H1 (cell line): ENCODE data around the gene KCNT1. TPM values are rescaled to one million over a fixed set of nuclear protein-coding genes. Genes with fewer than 3 reads are reported as not detected.

Source experiments
- CTCF ChIA-PET: fragments of 300-600 bp; sonication (Branson Sonifier 250); formaldehyde crosslinking; loops from one replicate; lab custom pipeline; 2021; ENCODE audit not compliant: partially characterized antibody; lab: Charles Lee
- POLR2A ChIA-PET: fragments of 300-600 bp; sonication (Branson Sonifier 250); formaldehyde crosslinking; loops from one replicate; lab custom pipeline; 2021; ENCODE audit warnings: inconsistent platforms; ENCODE audit not compliant: partially characterized antibody; lab: Charles Lee
- DNase-seq, 2 experiments: peaks; one replicate each; pipeline versions ENCODE4 v3.0.0 to v3.0.0-alpha.2; 2010 to 2022; ENCODE audit warnings: low spot score in 2 of 2, low read depth in 1 of 2, mixed read lengths in 1 of 2
- FAIRE-seq: peaks from 2 replicates; lab custom pipeline; 2011; peaks lifted over from hg19 to GRCh38; lab: Jason Lieb, UNC
- H2AFZ ChIP-seq: 2 replicates; pipeline ENCODE4 v1.8.1; 2012; ENCODE audit warnings: low read length, inconsistent platforms
- H2AK5ac ChIP-seq: 2 replicates; pipeline ENCODE4 v1.6.1; 2013; ENCODE audit warnings: low read depth, low read length
- H2BK120ac ChIP-seq: replicated peaks from 2 replicates; pipeline ENCODE3; 2013; ENCODE audit warnings: low read depth, low read length, inconsistent platforms
- H2BK12ac ChIP-seq: 2 replicates; pipeline ENCODE4 v1.6.1; 2013; ENCODE audit warnings: low read depth, low read length
- H2BK15ac ChIP-seq: 2 replicates; pipeline ENCODE4 v1.6.1; 2013; ENCODE audit warnings: low read length
- H2BK20ac ChIP-seq: 2 replicates; pipeline ENCODE4 v1.6.1; 2013; ENCODE audit warnings: low read length
- H2BK5ac ChIP-seq: 2 replicates; pipeline ENCODE4 v1.6.1; 2013; ENCODE audit warnings: low read depth, low read length
- H3K14ac ChIP-seq: 2 replicates; pipeline ENCODE4 v1.6.1; 2013; ENCODE audit warnings: inconsistent platforms; ENCODE audit not compliant: insufficient read length
- H3K18ac ChIP-seq: 2 replicates; pipeline ENCODE4 v1.6.1; 2013; ENCODE audit warnings: low read length; ENCODE audit errors: extremely low read depth
- H3K23ac ChIP-seq: 2 replicates; pipeline ENCODE4 v1.6.1; 2013; ENCODE audit warnings: inconsistent platforms; ENCODE audit not compliant: insufficient read length
- H3K23me2 ChIP-seq: 2 replicates; pipeline ENCODE4 v1.6.1; 2013; ENCODE audit warnings: low read depth, low read length
- H3K27ac ChIP-seq: 2 replicates; pipeline ENCODE4 v1.6.1; 2011; ENCODE audit warnings: low read depth, low read length, inconsistent platforms
- H3K27me3 ChIP-seq, 4 experiments: replicated peaks in 1 of 4; 1 replicate in 1 of 4; 2 replicates in 3 of 4; pipeline versions ENCODE4 v1.6.1 to v1.8.1; 2011 to 2013; ENCODE audit warnings: low read length in 3 of 4, mild to moderate bottlenecking in 3 of 4, inconsistent platforms in 2 of 4, mixed read lengths in 2 of 4, moderate library complexity in 1 of 4; ENCODE audit not compliant: control insufficient read depth in 3 of 4, insufficient read depth in 3 of 4; ENCODE audit errors: extremely low read depth in 1 of 4
- H3K36me3 ChIP-seq, 4 experiments: 2 replicates each; pipeline versions ENCODE4 v1.6.1 to v1.8.1; 2011 to 2013; ENCODE audit warnings: mild to moderate bottlenecking in 4 of 4, low read length in 3 of 4, moderate library complexity in 2 of 4, control low read depth in 1 of 4, inconsistent platforms in 1 of 4; ENCODE audit not compliant: insufficient read depth in 4 of 4, control insufficient read depth in 2 of 4
- H3K4ac ChIP-seq: replicated peaks from 2 replicates; pipeline ENCODE3; 2013; ENCODE audit warnings: low read length, low read depth, mixed read lengths, inconsistent platforms; ENCODE audit not compliant: insufficient read length
- H3K4me1 ChIP-seq, 4 experiments: replicated peaks in 1 of 4; 1 replicate in 1 of 4; 2 replicates in 3 of 4; pipeline versions ENCODE4 v1.6.1 to v1.8.1; 2011 to 2013; ENCODE audit warnings: low read length in 3 of 4, inconsistent platforms in 2 of 4, mixed read lengths in 1 of 4; ENCODE audit not compliant: insufficient read depth in 4 of 4, control insufficient read depth in 3 of 4
- H3K4me2 ChIP-seq, 2 experiments: 2 replicates each; pipeline versions ENCODE4 v1.6.1 to v1.8.1; 2011 to 2013; ENCODE audit warnings: low read depth in 2 of 2, low read length in 2 of 2, control low read depth in 1 of 2, inconsistent platforms in 1 of 2, mild to moderate bottlenecking in 1 of 2; ENCODE audit not compliant: insufficient read depth in 1 of 2
- H3K4me3 ChIP-seq, 4 experiments: fragments of 200-600, 300-600 bp in 1 of 4; sonication (generic), shearing (Covaris generic), sonication (Bioruptor Twin) in 1 of 4; 2 replicates each; pipeline versions ENCODE4 v1.5.1 to v1.8.1; 2011 to 2016; ENCODE audit warnings: low read length in 4 of 4, low read depth in 3 of 4, control low read depth in 2 of 4, inconsistent platforms in 2 of 4, mild to moderate bottlenecking in 2 of 4, mixed read lengths in 1 of 4, moderate library complexity in 1 of 4; ENCODE audit not compliant: insufficient read depth in 2 of 4; ENCODE audit errors: extremely low read depth in 1 of 4
- H3K56ac ChIP-seq: replicated peaks from 2 replicates; pipeline ENCODE3; 2013; ENCODE audit warnings: low read depth, mild to moderate bottlenecking, mixed read lengths, low read length, inconsistent platforms; ENCODE audit not compliant: insufficient read length
- H3K79me1 ChIP-seq: 2 replicates; pipeline ENCODE4 v1.6.1; 2013; ENCODE audit warnings: low read depth, low read length, control low read depth
- H3K79me2 ChIP-seq, 2 experiments: 2 replicates each; pipeline versions ENCODE4 v1.6.1 to v1.8.1; 2012 to 2013; ENCODE audit warnings: low read length in 2 of 2, mild to moderate bottlenecking in 2 of 2, inconsistent platforms in 1 of 2; ENCODE audit not compliant: insufficient read depth in 2 of 2, control insufficient read depth in 1 of 2
- H3K9ac ChIP-seq, 4 experiments: replicated peaks in 1 of 4; 1 replicate in 1 of 4; 2 replicates in 3 of 4; pipeline versions ENCODE4 v1.6.1 to v1.8.1; 2011 to 2013; ENCODE audit warnings: low read depth in 3 of 4, low read length in 3 of 4, control low read depth in 2 of 4, mild to moderate bottlenecking in 2 of 4, moderate library complexity in 2 of 4, inconsistent platforms in 1 of 4; ENCODE audit errors: extremely low read depth in 1 of 4
- H3K9me3 ChIP-seq, 2 experiments: 2 replicates each; pipeline versions ENCODE4 v1.6.1 to v1.8.1; 2012 to 2013; ENCODE audit warnings: mild to moderate bottlenecking in 2 of 2, moderate library complexity in 2 of 2, control low read depth in 1 of 2, inconsistent platforms in 1 of 2, low read depth in 1 of 2, low read length in 1 of 2, mixed read lengths in 1 of 2; ENCODE audit not compliant: insufficient read depth in 2 of 2
- H4K20me1 ChIP-seq, 2 experiments: replicated peaks in 1 of 2; 2 replicates each; pipeline versions ENCODE3 to v1.8.1; 2011 to 2013; ENCODE audit warnings: inconsistent platforms in 2 of 2, low read length in 2 of 2, mild to moderate bottlenecking in 1 of 2; ENCODE audit not compliant: insufficient read depth in 2 of 2, control insufficient read depth in 1 of 2
- H4K5ac ChIP-seq: 2 replicates; pipeline ENCODE4 v1.6.1; 2013; ENCODE audit warnings: low read length, low read depth, mixed read lengths, inconsistent platforms; ENCODE audit not compliant: insufficient read length
- H4K8ac ChIP-seq: 2 replicates; pipeline ENCODE4 v1.8.0; 2013; ENCODE audit warnings: mild to moderate bottlenecking, moderate library complexity, low read length, inconsistent platforms; ENCODE audit not compliant: insufficient read depth; ENCODE audit errors: extremely low read depth
- H4K91ac ChIP-seq: replicated peaks from 2 replicates; pipeline ENCODE3; 2013; ENCODE audit warnings: low read length, mixed read lengths, inconsistent platforms; ENCODE audit not compliant: insufficient read length
- BACH1 ChIP-seq: IDR thresholded peaks from 2 replicates; pipeline ENCODE4 v1.6.1; 2012; ENCODE audit warnings: low read length, improper control_type of control experiment
- NANOG ChIP-seq: IDR thresholded peaks from 2 replicates; pipeline ENCODE4 v1.6.1; 2011; ENCODE audit warnings: low read length, low read depth, mild to moderate bottlenecking, inconsistent platforms; ENCODE audit not compliant: insufficient read depth, poor library complexity, severe bottlenecking
- WGBS, 2 experiments: shearing (Covaris generic) in 1 of 2; methylation state at CpG; one replicate each; pipeline versions ENCODE4 v1.1.6 to v1.1.7; 2013 to 2015; ENCODE audit warnings: low lambda C conversion rate in 2 of 2, mixed read lengths in 2 of 2, inconsistent platforms in 1 of 2, low coverage in 1 of 2, missing lambda C conversion rate in 1 of 2; ENCODE audit not compliant: insufficient replicate concordance in 2 of 2, insufficient coverage in 1 of 2, insufficient read length in 1 of 2; ENCODE audit errors: extremely low coverage in 1 of 2, missing lambda C conversion rate in 1 of 2; 5-methylcytosine and 5-hydroxymethylcytosine counted together
- polyA plus RNA-seq, 7 experiments: library from polyadenylated mRNA; depleted of rRNA in 3 of 7; stranded (reverse) in 5 of 7; unstranded in 2 of 7; fragments of >200 nt in 5 of 7; fragments of 200-250 nt in 2 of 7; gene quantifications; 1 replicate in 5 of 7; 2 replicates in 1 of 7; 4 replicates in 1 of 7; pipeline versions ENCODE4 v1.2.1 to v1.2.3, GENCODE V29; 2011 to 2013; ENCODE audit warnings: missing spikeins in 2 of 7, mixed read lengths in 2 of 7
- total RNA-seq: library from RNA; stranded (reverse); fragmentation: NEBNext Ultra II Directional; extraction: Animal tissue kit (Norgen Biotek cat#: 25700); gene quantifications from 2 replicates; pipeline ENCODE4 v1.2.1, GENCODE V29; 2021
- TF ChIP-seq, protein P1 (sequence below): IDR thresholded peaks from 2 replicates; pipeline ENCODE4 v1.6.1; 2011; ENCODE audit warnings: low read depth, mild to moderate bottlenecking, low read length; ENCODE audit not compliant: insufficient read depth

KCNT1 gene
- total and polyA plus RNA-seq, 2 of the 8 experiments (the other 6 are each of a cell fraction or from before 2014, with no cell fraction given) = 0.13 to 0.20 TPM

DNA sequence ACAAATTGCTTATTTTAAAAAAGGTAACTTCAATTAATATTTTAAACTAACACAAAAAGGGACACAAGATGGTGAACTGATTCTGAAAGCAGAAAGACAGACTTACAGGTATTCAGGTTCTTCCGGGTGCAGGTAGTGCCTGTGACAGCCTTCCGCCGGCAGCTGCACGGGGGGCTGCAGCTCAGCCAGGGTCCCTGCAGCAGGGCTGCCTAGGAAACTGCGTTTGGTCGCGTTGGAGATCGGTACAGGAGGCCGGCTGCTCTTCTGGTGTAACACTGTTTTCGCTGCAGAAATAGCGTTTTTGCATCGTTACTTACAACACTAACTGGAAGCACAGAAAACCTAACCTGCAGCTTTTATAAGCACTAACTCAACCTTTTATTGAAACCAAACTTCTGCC is 125.3 kb downstream of the KCNT1 start:
- no peaks in the 10 kb centered on the region for H3K9me3 ChIP-seq
- no peak overlapping the region for H2AFZ ChIP-seq
- no peak overlapping the region for H3K4me2 ChIP-seq
- H3K4me1 ChIP-seq = no peaks in the 10 kb centered on the region
- 92% methylated on average over 12 of the region's 12 CpGs; no CpG with 5 or more reads in 1 of the 2 experiments for WGBS, 2 experiments
- peaks cover 8% of the 10 kb centered on the region; the same call in 1 of the 2 replicates for H3K79me1 ChIP-seq
- peaks cover 15 to 21% (median 19%) of the 10 kb centered on the region in 4 experiments for H3K36me3 ChIP-seq
- H3K4ac ChIP-seq = no peak overlapping the region
- TF ChIP-seq NANOG = no peak
- TF ChIP-seq, protein P1, sequence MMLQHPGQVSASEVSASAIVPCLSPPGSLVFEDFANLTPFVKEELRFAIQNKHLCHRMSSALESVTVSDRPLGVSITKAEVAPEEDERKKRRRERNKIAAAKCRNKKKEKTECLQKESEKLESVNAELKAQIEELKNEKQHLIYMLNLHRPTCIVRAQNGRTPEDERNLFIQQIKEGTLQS = no peak
- TF ChIP-seq BACH1 = no peak
- FAIRE-seq = no peak
- peaks cover 0 to 53% of the 10 kb centered on the region in 2 experiments; a peak in 2 of 4 replicates for H3K79me2 ChIP-seq
- ChIA-PET CTCF (interaction anchor here (1.0 to 1.4 kb wide), 3 partner anchors 13 to 300 kb away, joined by 3 to 4 read pairs (median 4); no protein-coding TSS in a partner anchor), POLR2A (no interaction called here)
- no peak overlapping the region for H2BK120ac ChIP-seq
- H2BK5ac ChIP-seq = no peak overlapping the region
- no peak overlapping the region for H3K9ac ChIP-seq
- H4K8ac ChIP-seq = no peak overlapping the region
- H2BK12ac ChIP-seq = no peak overlapping the region
- no peak overlapping the region for H4K5ac ChIP-seq
- no peaks in the 10 kb centered on the region for H3K27me3 ChIP-seq
- H2BK15ac ChIP-seq = no peak overlapping the region
- H3K4me3 ChIP-seq = no peak overlapping the region
- H3K23ac ChIP-seq = no peak overlapping the region
- peaks cover 1 to 9% of the 10 kb centered on the region in 2 experiments for H4K20me1 ChIP-seq
- no peak overlapping the region for H2BK20ac ChIP-seq
- no peaks in the 10 kb centered on the region for H3K23me2 ChIP-seq
- H2AK5ac ChIP-seq = no peak overlapping the region
- H4K91ac ChIP-seq = no peak overlapping the region
- no peak overlapping the region for H3K56ac ChIP-seq
- H3K14ac ChIP-seq = no peak overlapping the region
- no peak overlapping the region for H3K18ac ChIP-seq
- H3K27ac ChIP-seq = no peak overlapping the region
- no peak for DNase-seq
